ENCODE results near the gene HOXA1. TPM values are rescaled to one million over a fixed set of nuclear protein-coding genes. Genes with fewer than 3 reads are reported as not detected.
"Not testable (repeated sequence)": the region's sequence is repeated elsewhere in the genome, so short reads cannot be mapped to it uniquely, and the experiment has no call there.

The HOXA1 gene
- polyA plus RNA-seq, 1 experiment: 2.9 TPM

DNA sequence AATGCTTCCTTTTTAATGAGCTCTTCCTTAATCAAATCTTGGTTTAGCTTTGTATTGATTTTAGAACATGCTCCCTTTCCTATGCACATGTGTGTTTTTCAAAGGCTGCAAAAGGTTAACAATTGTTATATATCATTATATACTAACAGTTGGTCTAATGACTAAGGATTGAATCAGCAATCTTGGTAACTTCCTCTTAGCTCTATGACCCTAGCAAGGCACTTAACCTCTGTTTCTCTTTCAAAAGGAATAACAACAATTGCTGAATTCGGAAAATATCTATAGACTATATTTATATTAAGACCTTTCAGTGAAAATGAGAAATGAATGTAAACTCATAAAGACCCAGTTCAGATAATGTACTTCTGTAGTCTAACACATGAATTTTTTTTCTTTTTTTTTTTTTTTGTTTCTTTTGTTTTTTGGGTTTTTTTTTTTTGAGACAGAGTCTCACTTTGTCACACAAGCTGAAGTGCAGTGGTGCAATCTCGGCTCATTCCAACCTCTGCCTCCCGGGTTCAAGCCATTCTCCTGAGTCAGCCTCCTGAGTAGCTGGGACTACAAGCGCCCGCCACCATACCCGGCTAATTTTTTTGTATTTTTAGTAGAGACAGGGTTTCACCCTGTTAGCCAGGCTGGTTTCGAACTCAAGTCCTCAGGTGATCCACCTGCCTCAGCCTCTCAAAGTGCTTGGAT is 48.8 kb downstream of the HOXA1 start:
- Histone ChIP-seq H3K9me3 (ENCODE audit: control insufficient read depth, insufficient read depth, low read length) (no peaks in the 10 kb centered on the region; the same call in 1 of the 2 replicates), H3K4me3 (ENCODE audit: low read depth, low read length) (no peak overlapping the region), H3K27ac (ENCODE audit: low read depth, low read length) (no peak overlapping the region), H3K27me3 (ENCODE audit: control insufficient read depth, insufficient read depth, low read length) (no peaks in the 10 kb centered on the region)
- TF ChIP-seq, protein P1, sequence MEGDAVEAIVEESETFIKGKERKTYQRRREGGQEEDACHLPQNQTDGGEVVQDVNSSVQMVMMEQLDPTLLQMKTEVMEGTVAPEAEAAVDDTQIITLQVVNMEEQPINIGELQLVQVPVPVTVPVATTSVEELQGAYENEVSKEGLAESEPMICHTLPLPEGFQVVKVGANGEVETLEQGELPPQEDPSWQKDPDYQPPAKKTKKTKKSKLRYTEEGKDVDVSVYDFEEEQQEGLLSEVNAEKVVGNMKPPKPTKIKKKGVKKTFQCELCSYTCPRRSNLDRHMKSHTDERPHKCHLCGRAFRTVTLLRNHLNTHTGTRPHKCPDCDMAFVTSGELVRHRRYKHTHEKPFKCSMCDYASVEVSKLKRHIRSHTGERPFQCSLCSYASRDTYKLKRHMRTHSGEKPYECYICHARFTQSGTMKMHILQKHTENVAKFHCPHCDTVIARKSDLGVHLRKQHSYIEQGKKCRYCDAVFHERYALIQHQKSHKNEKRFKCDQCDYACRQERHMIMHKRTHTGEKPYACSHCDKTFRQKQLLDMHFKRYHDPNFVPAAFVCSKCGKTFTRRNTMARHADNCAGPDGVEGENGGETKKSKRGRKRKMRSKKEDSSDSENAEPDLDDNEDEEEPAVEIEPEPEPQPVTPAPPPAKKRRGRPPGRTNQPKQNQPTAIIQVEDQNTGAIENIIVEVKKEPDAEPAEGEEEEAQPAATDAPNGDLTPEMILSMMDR (IDR thresholded peaks at IDR 0.05; ENCODE audit: low read depth, low read length): no peak
- POLR2A ChIA-PET: interaction anchor here (0.6 to 0.7 kb wide), 5 partner anchors 10 to 125 kb away, joined by 3 to 5 read pairs (median 4); partner anchors contain the start of genes HOXA1 and HOXA5
- CTCF ChIA-PET: interaction anchor here (0.9 kb wide), 1 partner anchor 50 kb away, joined by 3 read pairs; no protein-coding TSS in a partner anchor
- peak; percentile 6 for DNase-seq (ENCODE audit: low read depth, low spot score)

DNA sequence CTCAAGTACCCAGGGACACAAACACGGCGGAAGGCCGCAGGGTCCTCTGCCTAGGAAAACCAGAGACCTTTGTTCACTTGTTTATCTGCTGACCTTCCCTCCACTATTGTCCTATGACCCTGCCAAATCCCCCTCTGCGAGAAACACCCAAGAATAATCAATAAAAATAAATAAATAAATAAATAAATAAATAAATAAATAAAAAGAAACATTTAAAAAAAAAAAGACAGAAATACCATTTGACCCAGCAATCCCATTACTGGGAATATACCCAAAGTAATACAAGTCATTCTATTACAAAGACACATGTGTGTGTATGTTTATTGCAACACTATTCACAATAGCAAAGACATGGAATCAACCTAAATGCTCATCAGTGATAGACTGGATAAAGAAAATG is 49.8 kb downstream of the HOXA1 start:
- CTCF ChIA-PET; POLR2A ChIA-PET; H3K9me3 ChIP-seq (ENCODE audit: control insufficient read depth, insufficient read depth, low read length); DNase-seq (ENCODE audit: low read depth, low spot score); H3K27ac ChIP-seq (ENCODE audit: low read depth, low read length); H3K27me3 ChIP-seq (ENCODE audit: control insufficient read depth, insufficient read depth, low read length); H3K4me3 ChIP-seq (ENCODE audit: low read depth, low read length): not testable (repeated sequence)

DNA sequence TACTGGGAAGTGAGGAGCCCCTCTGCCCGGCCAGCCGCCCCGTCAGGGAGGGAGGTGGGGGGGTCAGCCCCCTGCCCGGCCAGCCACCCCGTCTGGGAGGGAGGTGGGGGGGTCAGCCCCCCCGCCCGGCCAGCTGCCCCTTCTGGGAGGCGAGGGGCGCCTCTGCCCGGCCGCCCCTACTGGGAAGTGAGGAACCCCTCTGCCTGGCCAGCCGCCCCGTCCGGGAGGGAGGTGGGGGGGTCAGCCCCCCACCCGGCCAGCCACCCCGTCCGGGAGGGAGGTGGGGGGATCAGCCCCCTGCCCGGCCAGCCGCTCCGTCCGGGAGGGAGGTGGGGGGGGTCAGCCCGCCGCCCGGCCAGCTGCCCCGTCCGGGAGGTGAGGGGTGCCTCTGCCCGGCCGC is 50.7 kb downstream of the HOXA1 start:
- H3K27me3 ChIP-seq (ENCODE audit: control insufficient read depth, insufficient read depth, low read length); H3K27ac ChIP-seq (ENCODE audit: low read depth, low read length); DNase-seq (ENCODE audit: low read depth, low spot score); H3K4me3 ChIP-seq (ENCODE audit: low read depth, low read length); H3K9me3 ChIP-seq (ENCODE audit: control insufficient read depth, insufficient read depth, low read length); POLR2A ChIA-PET; CTCF ChIA-PET: not testable (repeated sequence)

Small RNA genes within 50 kb of the gene (small RNA-seq; reads per million reads assigned to genes)
- not detected for gene RF01977 (ENCODE audit: insufficient read length, low read depth)

Other genes starting within 250 kb of the HOXA1 start
- gene SKAP2, start 231.4 kb downstream of the HOXA1 start, polyA plus RNA-seq (2011; rRNA removed): 14.1 and 16.0 TPM in 2 replicates
- gene HOXA2, start 6.7 kb upstream of the HOXA1 start, polyA plus RNA-seq (2011; rRNA removed): 3.1 and 4.1 TPM in 2 replicates
- gene HOXA4, start 34.8 kb upstream of the HOXA1 start, polyA plus RNA-seq (2011; rRNA removed): 5.4 and 5.8 TPM in 2 replicates
- gene HOXA5, start 47.7 kb upstream of the HOXA1 start, polyA plus RNA-seq (2011; rRNA removed): 48.3 and 51.0 TPM in 2 replicates
- gene HOXA6, start 51.8 kb upstream of the HOXA1 start, polyA plus RNA-seq (2011; rRNA removed): 1.2 and 1.3 TPM in 2 replicates
- 1.6 and 1.9 TPM in 2 replicates for gene HOXA3, start 56.6 kb upstream of the HOXA1 start, polyA plus RNA-seq (2011; rRNA removed)
- gene HOXA7, start 60.7 kb upstream of the HOXA1 start, polyA plus RNA-seq (2011; rRNA removed): 5.1 and 5.3 TPM in 2 replicates
- 0.78 and 1.5 TPM in 2 replicates for gene HOXA9, start 69.5 kb upstream of the HOXA1 start, polyA plus RNA-seq (2011; rRNA removed)
- 0.36 and 0.47 TPM in 2 replicates for gene HOXA10, start 78.3 kb upstream of the HOXA1 start, polyA plus RNA-seq (2011; rRNA removed)
- 0.04 and 0.14 TPM in 2 replicates for gene HOXA11, start 89.2 kb upstream of the HOXA1 start, polyA plus RNA-seq (2011; rRNA removed)
- gene HOXA13, start 104.1 kb upstream of the HOXA1 start, polyA plus RNA-seq (2011; rRNA removed): not detected in 2 replicates
- gene EVX1, start 146.8 kb upstream of the HOXA1 start, polyA plus RNA-seq (2011; rRNA removed): not detected in 2 replicates

All from AG04450 (cell line).